Measurements from ENCODE around the gene NUP62. TPM values are rescaled to one million over a fixed set of nuclear protein-coding genes. Genes with fewer than 3 reads are reported as not detected.

Gene NUP62
- total RNA-seq, 1 experiment from 2014 or later, result 39.9 TPM

DNA sequence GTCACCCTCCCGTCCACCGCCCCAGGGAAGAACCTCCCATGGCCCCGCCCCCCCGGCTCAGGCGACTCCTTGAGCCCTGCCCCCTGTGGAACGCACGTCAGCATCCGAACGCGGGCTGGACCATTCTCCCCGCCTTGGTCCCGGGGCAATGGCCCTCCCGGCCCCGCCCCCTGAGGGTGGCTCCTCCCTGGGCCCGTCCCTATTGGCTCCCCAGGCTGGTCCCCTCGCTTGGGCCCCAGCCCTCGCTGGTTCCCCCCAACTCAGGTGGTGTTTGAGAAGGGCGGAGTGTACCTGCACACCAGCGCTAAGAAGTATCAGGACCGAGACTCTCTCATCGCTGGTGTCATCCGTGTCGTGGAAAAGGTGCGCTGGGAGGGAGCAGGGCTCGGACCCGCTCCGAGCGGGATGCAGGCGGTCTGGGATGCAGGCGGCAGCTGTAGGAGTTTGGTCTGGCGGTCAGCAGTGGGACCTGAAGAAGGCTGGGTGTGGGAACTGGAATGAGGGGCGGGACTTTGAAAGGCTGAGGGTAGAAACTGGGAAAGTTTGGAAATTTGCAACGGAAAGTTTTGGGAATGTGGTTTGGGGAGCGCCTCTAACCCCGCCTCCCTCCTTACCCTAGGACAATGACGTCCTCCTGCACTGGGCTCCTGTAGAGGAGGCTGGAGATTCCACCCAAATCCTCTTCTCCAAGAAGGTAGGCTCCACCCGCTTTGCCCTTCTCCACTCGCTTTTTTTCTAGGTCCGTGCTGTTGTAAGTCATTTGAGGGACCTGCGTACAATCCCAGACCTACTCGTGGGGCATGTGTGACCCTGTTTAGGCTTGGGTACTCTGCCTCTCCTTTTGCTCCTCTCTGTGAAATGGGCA is 51.2 kb downstream of the NUP62 start:
- in situ Hi-C loops (cut with HindIII; ENCODE audit: low pct_unique_long_range_greater_than_20kb, low sequenced_read_pairs), result no loop called here
- DNase-seq (ENCODE audit: low read depth, low spot score), result peak; percentile 96

DNA sequence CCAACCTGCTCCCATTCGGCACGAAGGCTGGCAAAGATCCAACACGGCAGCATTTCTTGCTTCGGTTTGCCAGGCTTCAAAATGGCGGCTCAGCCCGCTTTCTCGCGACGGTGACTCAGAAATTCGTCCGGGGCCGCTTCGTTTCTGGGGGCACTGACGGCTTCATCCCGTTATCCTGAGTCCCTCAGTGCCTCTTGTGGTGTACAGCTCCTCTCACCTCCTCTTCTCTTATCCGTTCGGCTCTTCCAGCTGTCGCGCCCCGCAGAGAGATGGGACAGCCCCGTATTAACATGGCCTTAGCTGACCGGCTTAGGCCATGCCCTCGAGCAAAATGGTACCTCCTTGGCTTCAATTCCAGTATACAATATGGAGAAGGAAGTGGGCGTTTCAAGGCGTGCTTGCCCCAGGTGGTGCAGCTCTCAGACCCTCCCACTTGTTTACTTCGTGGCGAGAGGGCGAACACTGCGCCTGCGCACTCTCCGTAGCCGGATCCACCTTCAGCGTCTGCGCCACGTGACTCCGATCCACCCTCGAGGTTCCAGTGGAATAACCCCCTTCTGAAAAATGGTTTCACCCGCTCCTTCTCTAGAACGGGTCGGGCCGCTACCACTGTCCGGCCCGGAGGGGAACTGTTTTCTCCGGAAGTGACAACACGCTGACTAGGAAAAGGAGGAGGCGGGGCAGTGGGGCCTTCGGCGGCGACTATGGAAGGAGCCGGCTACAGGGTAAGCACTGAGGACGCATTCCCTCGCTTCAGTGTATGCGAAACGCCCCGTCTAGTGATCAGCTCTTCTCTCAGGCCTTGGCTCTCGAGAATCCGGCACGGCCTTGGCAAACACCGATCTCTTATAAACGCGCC is 52.1 kb downstream of the NUP62 start, which contains the start of the genes AKT1S1 and TBC1D17:
Gene AKT1S1, minus strand, starts transcription at position 336 of the 859 bp plus-strand sequence. CDS start 4,060 bp downstream, outside the sequence.
Gene TBC1D17, plus strand, starts transcription at position 683 of the 859 bp plus-strand sequence. Its CDS starts 22 bp downstream, at position 705.
- DNase-seq (ENCODE audit: low read depth, low spot score), result peak; percentile 99
- in situ Hi-C loops (cut with HindIII; ENCODE audit: low pct_unique_long_range_greater_than_20kb, low sequenced_read_pairs), result no loop called here

DNA sequence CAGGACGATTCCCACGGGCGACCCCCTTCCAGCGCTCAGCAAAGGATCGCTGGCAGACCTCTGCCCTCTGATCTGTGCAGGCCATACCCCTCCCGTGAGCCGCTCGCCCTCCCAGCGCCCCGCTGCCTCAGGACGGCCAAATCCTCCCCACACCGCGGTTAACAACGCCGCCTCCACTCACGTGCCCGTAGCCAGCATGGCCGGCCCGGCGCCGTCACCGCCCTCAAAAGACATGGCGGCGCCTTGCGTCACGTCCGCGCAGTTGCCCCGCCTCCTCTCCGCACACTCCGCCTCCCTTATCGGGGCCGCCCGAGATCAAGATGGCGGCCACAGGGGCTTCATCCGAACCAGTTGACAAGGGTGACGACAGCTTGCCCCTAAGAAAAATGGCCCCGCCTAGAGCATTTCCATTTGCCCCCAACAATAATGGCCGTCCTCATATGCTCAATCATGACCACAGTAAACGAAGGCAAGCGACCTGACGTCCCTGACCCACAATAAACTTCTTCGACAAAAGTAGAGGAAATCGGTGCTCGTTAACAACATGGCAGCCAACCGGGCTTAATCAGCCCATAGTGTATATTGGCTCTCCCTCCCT is 52.8 kb downstream of the NUP62 start:
- peak; percentile 97 for DNase-seq (ENCODE audit: low read depth, low spot score)
- in situ Hi-C loops (cut with HindIII; ENCODE audit: low pct_unique_long_range_greater_than_20kb, low sequenced_read_pairs), result no loop called here

DNA sequence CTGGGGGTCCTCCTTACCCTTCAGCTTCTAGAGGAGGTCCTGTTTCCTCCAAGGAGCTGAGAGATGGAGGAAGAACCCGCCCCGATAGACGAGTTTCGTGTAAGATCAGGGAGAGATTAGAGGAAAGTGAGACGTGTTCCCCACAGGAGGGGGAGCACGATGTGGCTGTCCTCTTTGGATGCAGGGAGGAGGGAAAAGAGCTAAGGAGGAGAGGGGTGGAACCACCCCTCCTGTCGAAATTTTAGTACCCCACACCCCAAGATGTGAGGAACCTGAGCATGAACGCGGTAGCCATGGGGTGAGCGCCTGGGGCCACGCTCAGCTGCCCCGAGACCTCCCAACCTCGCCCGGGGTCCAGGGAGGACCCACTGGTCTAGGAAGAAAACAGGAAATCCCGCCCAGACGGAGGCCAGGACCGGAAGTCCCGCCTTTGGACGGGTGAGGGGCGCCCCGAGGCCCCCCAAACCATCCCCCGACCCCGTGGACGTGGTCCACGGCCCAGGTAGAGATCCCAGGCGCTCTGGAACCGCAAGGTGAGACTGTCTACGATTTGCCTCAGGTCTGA is 53.4 kb downstream of the NUP62 start:
- DNase-seq (ENCODE audit: low read depth, low spot score), result peak; percentile 61
- in situ Hi-C loops (cut with HindIII; ENCODE audit: low pct_unique_long_range_greater_than_20kb, low sequenced_read_pairs), result no loop called here

DNA sequence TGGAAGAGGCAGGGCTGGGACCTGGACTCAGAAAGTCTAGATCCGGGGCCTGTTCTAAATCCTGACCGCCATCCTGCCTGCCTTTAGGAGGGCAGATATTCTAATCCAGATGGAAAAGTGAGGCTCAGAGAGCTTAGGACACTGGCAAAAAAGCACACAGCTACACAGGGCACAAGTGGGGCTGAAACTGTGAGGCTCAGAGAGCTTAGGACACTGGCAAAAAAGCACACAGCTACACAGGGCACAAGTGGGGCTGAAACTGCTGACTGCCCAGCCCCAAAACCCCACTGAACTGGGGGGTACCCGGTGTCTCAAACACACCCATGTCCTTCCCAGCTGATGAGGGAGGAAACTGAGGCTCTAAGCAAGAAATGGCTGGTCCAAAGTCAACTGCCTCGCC is 54.1 kb downstream of the NUP62 start:
- in situ Hi-C loops (cut with HindIII; ENCODE audit: low pct_unique_long_range_greater_than_20kb, low sequenced_read_pairs), result no loop called here
- DNase-seq (ENCODE audit: low read depth, low spot score), result no peak

DNA sequence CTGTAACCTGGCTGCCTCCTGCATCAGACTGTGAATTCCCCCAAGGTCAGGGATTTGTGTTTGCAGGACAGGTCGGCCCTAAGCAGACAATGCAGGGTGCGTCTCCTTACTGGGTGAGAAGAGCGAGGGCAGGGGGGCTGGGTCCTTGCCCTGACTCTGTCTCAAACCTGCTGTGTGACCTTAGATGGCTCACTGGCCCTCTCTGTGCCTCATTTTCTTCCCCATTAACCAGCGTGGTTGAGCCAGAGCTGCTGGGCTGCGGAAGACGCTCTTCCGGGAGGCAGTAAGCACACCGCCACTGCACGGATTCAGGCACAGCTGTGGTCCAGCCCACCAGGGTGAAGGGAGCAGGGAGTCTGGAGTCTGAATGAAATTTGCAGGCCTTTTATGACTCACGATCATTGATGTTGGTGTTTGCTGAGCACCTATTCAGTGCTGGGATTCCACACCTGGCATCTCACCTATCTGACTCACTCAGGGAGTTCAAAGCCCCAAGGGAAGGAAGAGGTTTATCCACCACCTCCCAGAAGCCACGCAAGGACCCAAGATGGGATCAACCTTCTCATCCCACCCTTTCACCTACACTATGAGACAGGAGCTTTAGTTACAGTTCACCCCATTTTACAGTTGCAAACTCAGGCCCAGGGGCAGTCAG is 54.7 kb downstream of the NUP62 start:
- in situ Hi-C loops (cut with HindIII; ENCODE audit: low pct_unique_long_range_greater_than_20kb, low sequenced_read_pairs), result no loop called here
- no peak for DNase-seq (ENCODE audit: low read depth, low spot score)

DNA sequence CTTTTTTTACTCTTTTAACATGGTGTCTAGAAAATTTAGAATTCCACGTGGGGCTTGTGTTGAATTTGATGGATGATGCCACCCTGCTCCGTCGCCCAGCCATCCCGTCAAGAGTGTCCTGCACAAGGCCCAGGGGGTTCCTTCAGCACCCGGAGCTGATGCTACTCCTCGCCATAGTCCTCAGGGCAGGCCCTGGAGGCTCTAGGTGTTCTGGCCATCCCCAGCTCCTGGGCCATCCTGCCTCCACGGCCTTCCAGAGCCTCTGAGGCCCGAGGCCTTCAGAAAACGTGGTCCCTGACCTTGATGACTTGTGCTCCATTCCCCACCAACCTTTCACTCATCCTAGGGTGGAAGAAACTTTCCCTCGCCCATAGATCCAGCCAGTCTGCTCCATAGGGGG is 55.5 kb downstream of the NUP62 start:
- no peak for DNase-seq (ENCODE audit: low read depth, low spot score)
- in situ Hi-C loops (cut with HindIII; ENCODE audit: low pct_unique_long_range_greater_than_20kb, low sequenced_read_pairs), result no loop called here

DNA sequence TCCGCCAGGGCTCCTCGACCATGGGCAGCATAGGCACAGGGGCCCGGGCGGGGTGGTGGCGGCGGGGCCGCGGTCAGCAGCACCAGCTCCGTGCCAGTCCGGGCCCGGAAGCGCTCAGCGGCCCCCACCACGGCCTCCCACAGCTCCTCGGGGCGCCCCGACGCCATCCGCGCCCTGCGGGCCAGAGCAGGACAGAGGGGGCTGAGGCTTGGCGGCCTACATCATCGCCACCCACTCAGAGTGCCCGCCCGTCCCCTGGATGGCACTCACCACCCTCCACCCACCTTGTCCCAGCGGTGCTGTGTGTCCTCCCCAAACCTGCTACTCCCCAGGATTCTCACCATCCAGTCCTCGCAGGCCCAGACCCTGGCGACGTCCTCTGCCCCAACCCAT is 56.2 kb downstream of the NUP62 start:
- in situ Hi-C loops (cut with HindIII; ENCODE audit: low pct_unique_long_range_greater_than_20kb, low sequenced_read_pairs), result no loop called here
- DNase-seq (ENCODE audit: low read depth, low spot score), result no peak

DNA sequence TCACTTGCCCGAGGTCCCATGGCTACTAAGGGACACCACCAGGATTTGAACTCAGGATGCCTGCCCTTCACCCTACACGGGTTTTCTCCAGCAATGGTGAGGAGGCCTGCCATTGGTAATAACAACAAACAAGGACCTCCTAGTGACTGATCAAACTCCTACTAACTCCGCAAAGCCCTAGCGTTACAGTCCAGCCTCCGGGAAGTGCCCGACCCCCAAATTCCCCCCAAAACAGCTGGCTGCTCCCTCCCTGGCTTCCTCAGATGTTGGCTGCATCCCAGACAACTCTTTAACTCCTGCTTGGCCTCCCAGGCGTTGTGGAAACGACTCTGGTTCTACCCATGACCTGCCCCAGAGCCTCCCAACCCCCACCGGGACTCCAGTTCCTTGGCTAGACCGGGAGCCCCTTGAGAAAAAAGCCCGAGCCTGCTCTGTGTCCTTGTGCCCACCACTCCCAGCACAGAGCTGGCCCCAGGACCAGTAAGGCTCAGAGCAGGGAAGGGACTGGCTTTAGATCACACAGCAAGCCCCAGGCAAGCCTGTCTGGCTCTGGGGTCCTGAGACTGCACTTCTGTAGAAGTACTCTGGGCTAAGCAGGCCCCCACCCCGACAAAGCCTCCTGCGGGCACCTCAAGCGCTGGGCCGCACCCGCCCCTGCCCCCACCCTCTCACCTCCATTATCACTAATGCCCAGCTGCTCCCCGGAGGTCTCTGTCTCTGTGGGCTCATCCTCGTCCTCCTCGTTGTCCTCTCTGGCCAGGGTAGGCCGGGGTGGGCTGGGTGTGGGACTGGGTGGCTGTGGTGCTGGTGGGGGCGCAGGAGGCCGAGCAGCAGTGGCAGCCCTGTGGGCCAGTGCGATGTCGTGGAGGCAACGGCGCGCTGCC is 56.8 kb downstream of the NUP62 start:
- in situ Hi-C loops (cut with HindIII; ENCODE audit: low pct_unique_long_range_greater_than_20kb, low sequenced_read_pairs), result no loop called here
- DNase-seq (ENCODE audit: low read depth, low spot score), result no peak

DNA sequence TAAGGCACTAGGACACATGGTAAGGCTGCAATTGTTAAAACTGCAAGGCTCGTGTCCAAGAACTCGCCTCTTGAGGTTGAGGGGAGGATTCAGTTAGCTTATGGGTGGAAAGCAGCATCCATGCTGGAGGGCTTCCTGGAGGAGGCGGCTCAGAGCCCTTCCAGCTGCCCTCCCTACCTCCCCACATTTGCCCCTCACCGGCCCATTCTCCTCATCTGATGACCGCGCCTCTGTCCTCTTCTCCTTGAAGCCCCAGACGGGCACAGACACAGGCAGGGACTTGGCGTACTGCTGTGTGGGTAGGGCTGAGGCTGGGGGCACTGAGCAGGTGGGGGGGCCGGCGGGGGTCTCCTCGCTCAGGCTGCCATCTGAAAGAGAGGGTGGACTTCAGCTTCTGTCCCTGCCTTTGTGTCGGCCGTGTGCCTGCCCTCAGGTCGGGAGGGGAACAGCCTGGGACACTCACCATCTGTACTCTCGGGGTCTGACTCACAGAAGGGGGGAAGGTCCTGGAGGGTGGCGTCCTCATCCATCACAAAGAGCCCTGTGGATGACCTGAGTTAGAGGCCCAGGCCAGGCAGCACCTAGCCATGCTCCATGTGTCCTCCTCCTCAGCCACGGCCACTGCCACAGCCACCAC is 57.8 kb downstream of the NUP62 start:
- no peak for DNase-seq (ENCODE audit: low read depth, low spot score)
- in situ Hi-C loops (cut with HindIII; ENCODE audit: low pct_unique_long_range_greater_than_20kb, low sequenced_read_pairs), result no loop called here

DNA sequence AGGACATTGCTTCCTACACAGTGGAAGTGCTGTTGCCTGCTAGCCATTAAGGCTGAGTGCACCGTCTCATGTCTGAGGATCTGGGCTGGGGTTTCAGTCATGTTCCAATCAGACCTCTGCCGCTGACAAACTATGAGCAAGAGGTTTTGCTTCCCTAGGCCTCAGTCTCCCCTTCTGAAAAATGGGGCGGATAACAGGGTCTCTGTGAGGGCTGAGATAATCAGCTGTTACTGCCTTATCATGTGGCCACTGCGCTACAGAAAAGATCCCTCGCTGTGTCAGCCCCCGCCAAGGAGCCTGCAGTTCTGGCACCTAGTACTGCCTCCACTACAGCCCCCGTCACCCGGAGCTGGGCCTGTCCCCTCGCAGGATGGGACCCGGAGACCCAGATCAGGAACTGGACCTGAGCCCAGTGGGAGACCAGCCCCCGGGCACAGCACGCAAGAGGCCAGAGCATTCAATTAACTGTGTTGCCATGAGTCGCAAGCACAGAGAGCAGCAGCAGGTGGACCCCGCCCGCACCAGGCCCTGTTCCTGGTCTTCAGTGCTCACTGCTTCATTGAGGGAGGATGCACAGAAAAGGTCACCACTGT is 58.9 kb downstream of the NUP62 start:
- DNase-seq (ENCODE audit: low read depth, low spot score), result no peak
- in situ Hi-C loops (cut with HindIII; ENCODE audit: low pct_unique_long_range_greater_than_20kb, low sequenced_read_pairs), result no loop called here

DNA sequence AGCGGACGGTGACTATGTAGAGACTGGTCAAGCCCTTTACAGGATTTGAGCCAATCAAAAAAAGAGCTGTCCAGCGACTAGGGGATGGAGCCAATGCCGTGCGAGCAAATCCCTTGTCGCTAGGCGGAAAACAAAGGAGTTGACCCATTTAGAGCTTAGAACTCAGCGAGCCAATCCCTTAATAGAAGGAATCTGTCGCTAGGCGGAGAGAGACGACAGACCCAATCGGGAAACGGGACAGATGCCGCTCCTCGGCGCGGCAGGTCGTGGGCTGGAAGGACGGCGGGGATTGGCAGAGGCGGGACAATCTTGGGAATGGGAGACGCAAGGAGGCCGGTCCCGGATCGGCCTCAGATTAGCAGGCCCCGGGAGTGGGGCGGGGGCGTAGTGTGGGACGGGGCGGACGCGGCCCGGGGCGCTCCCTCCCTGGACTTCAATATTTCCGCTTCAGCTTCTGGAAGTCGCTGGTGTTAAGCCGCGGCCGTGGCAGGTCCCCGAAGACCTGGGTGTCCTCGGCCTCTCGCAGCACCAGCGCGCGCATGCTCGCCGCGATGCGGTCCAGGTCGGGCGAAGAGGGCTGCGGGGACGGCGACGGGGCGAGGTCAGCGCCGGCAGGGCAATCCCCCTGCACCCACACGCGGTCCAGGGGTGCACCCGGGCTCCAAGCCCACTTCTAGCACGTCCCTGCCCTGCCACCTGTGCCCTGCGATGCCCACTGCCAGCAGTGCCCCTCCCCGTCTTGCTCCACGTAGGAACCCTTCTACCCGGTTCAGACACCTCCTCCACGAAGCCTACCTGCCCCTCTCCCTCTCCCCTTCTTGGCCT is 59.6 kb downstream of the NUP62 start:
- DNase-seq (ENCODE audit: low read depth, low spot score), result peak; percentile 99
- in situ Hi-C loops (cut with HindIII; ENCODE audit: low pct_unique_long_range_greater_than_20kb, low sequenced_read_pairs), result no loop called here

DNA sequence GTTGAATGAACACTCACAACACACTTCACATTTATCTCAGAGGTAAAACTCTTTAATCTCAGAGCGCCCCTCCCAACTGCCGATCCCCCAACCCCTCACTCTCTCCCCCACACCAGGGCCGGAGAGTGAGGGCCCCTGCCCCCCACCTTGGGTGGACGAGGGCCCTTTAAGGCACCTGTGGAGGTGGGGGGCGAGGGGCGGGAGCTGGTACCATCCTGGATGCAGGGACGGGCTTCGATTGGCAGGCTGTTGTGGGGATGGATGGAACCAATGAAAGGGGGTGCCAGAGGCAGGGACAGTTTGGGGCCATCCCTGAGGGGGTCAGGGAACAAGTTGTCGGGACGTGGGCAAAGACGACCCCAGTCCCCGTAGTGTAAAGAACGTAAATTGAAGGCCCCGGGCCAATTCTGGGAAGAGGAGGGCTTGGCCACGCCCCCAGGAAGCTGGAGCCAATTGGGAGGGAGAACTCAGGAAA is 60.3 kb downstream of the NUP62 start:
- in situ Hi-C loops (cut with HindIII; ENCODE audit: low pct_unique_long_range_greater_than_20kb, low sequenced_read_pairs), result no loop called here
- DNase-seq (ENCODE audit: low read depth, low spot score), result no peak

DNA sequence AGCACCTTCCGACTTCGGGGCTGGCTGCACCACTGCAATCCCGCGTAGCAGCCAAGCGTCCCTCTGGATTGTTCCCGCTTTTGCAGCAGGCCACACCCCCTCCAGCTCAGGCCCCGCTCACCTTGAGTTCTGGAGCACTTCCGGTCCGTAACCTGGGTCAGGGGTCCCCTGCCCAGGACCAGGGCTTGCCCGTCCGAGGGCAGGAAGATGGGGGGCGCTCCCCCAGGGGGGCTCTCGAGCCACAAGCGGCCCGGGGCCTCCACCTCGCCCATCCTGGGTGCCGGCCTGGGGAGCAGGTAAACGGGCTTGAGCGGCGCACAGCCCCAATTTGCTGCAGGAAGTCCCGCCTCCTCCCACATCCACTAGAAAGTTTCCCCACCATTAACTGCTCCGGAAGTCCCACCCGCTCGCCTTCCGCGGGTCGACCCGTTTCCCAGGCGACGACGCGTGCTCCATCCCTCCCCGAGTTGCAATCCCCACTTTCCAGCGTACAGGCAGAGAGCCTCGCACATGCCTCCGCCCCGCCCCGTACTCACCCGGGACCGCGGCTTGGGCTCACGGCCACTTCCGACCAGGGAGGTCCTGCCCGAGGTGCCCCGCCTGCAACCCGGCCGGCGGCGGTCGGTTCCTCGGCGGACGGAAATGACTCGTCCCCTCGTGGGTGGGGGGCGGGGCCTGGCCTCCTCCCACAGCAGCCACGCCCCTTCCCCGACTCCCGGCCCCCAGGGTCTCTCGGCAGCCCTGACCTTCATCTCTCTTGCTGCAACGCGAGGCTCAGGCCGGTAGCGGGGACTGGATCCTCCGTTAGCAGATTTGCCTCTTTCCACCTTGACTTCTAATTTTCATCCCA is 62.1 kb downstream of the NUP62 start, which contains the start of gene PNKP:
Gene PNKP, minus strand, starts transcription at position 644 of the 850 bp plus-strand sequence. Its CDS starts 372 bp downstream, at position 272.
- in situ Hi-C loops (cut with HindIII; ENCODE audit: low pct_unique_long_range_greater_than_20kb, low sequenced_read_pairs), result no loop called here
- peak; percentile 90 for DNase-seq (ENCODE audit: low read depth, low spot score)

Data from SK-MEL-5 (cell line).